ENCODE data around the gene SUV39H2. TPM values are rescaled to one million over a fixed set of nuclear protein-coding genes. Genes with fewer than 3 reads are reported as not detected.

The SUV39H2 gene
- total and polyA plus RNA-seq, 4 experiments from 2014 or later: 4.4 to 6.1 (median 5.3) TPM

DNA sequence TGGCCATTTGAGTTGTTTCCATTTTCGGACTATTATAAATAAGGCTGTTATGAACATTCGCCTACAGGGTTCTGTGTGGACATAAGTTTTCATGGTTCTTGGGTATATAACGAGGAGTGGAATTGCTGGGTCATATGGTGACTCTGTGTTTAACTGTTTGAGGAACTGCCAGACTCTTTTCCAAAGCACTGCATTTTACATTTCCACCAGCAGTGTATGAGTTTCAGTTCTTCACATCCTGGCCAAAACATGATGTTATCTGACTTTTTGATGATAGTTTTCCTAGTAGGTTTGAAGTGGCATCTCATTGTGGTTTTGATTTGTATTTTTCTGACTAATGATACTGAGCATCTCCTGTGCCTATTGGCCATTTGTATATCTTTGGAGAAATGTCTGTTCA is 5.4 kb downstream of the SUV39H2 start:
- ChIA-PET CTCF (ENCODE audit: partially characterized antibody) (no interaction called here), POLR2A (ENCODE audit: partially characterized antibody) (no interaction called here)
- no peak overlapping the region for H3K27ac Mint-ChIP-seq
- H3K4me3 Mint-ChIP-seq: no peak overlapping the region
- peaks cover 0 to 2% of the 10 kb centered on the region in 2 donors for H3K36me3 Mint-ChIP-seq
- no peaks in the 10 kb centered on the region for H3K27me3 ChIP-seq (ENCODE audit: insufficient read depth, low read length)
- no peak overlapping the region for H3K27ac ChIP-seq (ENCODE audit: low read depth, low read length)
- DNase-seq: no peak
- no peaks in the 10 kb centered on the region for H3K9me3 ChIP-seq (ENCODE audit: control insufficient read depth in 1 of 2, low read length in 2 of 2)
- H3K4me1 Mint-ChIP-seq: peaks cover 9 to 25% (median 15%) of the 10 kb centered on the region in 4 donors
- no peak overlapping the region for H3K4me3 ChIP-seq (ENCODE audit: low read length in 2 of 2)
- no peaks in the 10 kb centered on the region for H3K27me3 Mint-ChIP-seq
- H3K4me1 ChIP-seq (ENCODE audit: insufficient read depth, low read length): peaks cover 18% of the 10 kb centered on the region
- H3K9me3 Mint-ChIP-seq: no peaks in the 10 kb centered on the region
- H3K36me3 ChIP-seq (ENCODE audit: insufficient read depth, low read length): no peaks in the 10 kb centered on the region
- intact Hi-C loops (cut with micrococcal nuclease): no loop called here

DNA sequence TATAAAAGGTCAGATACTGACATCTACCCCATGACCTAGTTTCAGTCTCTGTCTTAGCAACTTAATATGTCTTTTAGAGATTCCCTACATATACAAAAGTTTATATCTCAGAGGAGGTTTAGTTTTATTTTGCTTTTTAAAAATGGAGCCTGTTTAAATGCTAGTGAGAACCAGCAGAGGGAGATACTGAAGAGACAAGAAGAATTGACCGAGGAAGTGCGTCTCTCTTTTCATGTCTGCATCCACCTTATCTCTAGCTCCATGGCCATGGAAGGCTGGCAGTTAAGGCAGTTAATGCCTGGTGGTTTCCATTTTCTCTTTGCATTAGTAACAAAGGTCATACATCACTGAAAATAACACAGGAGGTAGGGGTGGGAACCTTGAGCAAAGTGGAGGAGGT is 10.7 kb downstream of the SUV39H2 start:
- Mint-ChIP-seq H3K4me3 (no peak overlapping the region), H3K27me3 (no peaks in the 10 kb centered on the region), H3K4me1 (peaks cover 3 to 6% (median 6%) of the 10 kb centered on the region in 4 donors), H3K9me3 (no peaks in the 10 kb centered on the region), H3K36me3 (no peaks in the 10 kb centered on the region), H3K27ac (peak overlapping the region in 3 of 7 donors; percentile 2 to 49 (median 48))
- H3K4me1 ChIP-seq (ENCODE audit: insufficient read depth, low read length): peaks cover 3% of the 10 kb centered on the region
- ChIA-PET POLR2A (ENCODE audit: partially characterized antibody) (interaction anchor here (1.0 to 1.4 kb wide), 2 partner anchors 11 to 64 kb away, joined by 3 read pairs; partner anchors contain the start of gene SUV39H2), CTCF (ENCODE audit: partially characterized antibody) (interaction anchor here (0.7 to 2.4 kb wide), 10 partner anchors 10 to 692 kb away, joined by 3 to 14 read pairs (median 4); partner anchors contain the start of genes CDNF, HSPA14, MSANTD7 and SUV39H2)
- H3K9me3 ChIP-seq (ENCODE audit: control insufficient read depth in 1 of 2, low read length in 2 of 2): no peaks in the 10 kb centered on the region
- no peak overlapping the region for H3K27ac ChIP-seq (ENCODE audit: low read depth, low read length)
- no peak overlapping the region for H3K4me3 ChIP-seq (ENCODE audit: low read length in 2 of 2)
- no peaks in the 10 kb centered on the region for H3K27me3 ChIP-seq (ENCODE audit: insufficient read depth, low read length)
- intact Hi-C loops (cut with micrococcal nuclease): no loop called here
- DNase-seq: peak in 2 of 5 donors; percentile 6 to 11
- no peaks in the 10 kb centered on the region for H3K36me3 ChIP-seq (ENCODE audit: insufficient read depth, low read length)

- H3K27me3 Mint-ChIP-seq: no peaks in the 10 kb centered on the region
- H3K4me3 ChIP-seq (ENCODE audit: low read length in 2 of 2): no peak overlapping the region
- H3K9me3 Mint-ChIP-seq: no peaks in the 10 kb centered on the region
- H3K36me3 ChIP-seq (ENCODE audit: insufficient read depth, low read length): no peaks in the 10 kb centered on the region
- DNase-seq: no peak
- no peaks in the 10 kb centered on the region for H3K27me3 ChIP-seq (ENCODE audit: insufficient read depth, low read length)
- no peak overlapping the region for H3K4me3 Mint-ChIP-seq
- intact Hi-C loops (cut with micrococcal nuclease): no loop called here
- H3K4me1 Mint-ChIP-seq: peaks cover 3 to 6% (median 6%) of the 10 kb centered on the region in 4 donors
- ChIA-PET POLR2A (ENCODE audit: partially characterized antibody) (interaction anchor here (0.6 kb wide), 1 partner anchor 13 kb away, joined by 3 read pairs; the partner anchor contains the start of gene SUV39H2), CTCF (ENCODE audit: partially characterized antibody) (interaction anchor here (0.9 kb wide), 1 partner anchor 392 kb away, joined by 3 read pairs; no protein-coding TSS in a partner anchor)
- no peaks in the 10 kb centered on the region for H3K4me1 ChIP-seq (ENCODE audit: insufficient read depth, low read length)
- H3K27ac ChIP-seq (ENCODE audit: low read depth, low read length): no peak overlapping the region
- H3K27ac Mint-ChIP-seq: peak overlapping the region in 1 of 7 donors; percentile 17
- no peaks in the 10 kb centered on the region for H3K9me3 ChIP-seq (ENCODE audit: control insufficient read depth in 1 of 2, low read length in 2 of 2)
- H3K36me3 Mint-ChIP-seq: no peaks in the 10 kb centered on the region
These were observed 12.5 kb downstream of the SUV39H2 start for GRCh38 chr10:14891151-14891550.

DNA sequence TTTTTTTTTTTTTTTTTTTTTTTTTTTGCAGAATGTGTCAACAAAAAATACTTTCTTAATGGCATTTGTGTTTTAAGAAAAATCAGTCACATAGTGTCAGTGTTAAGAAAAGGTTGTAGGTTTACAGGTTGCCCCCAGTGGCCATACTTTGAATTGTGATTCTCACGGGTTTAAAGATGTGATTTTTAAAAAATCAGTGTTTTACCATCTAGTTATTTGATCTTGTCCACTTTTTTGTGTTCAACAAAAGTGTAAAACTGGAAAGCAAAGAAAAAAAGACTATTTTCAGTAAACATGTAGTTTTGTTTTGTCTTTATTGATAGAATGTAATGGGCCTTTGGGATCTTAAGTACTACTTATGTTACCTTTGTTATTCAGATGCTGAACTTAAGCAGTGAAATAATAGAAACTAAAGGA is 25.7 kb downstream of the SUV39H2 start:
- Histone ChIP-seq H3K4me1 (ENCODE audit: insufficient read depth, low read length) (peaks cover 8% of the 10 kb centered on the region), H3K27ac (ENCODE audit: low read depth, low read length) (no peak overlapping the region), H3K27me3 (ENCODE audit: insufficient read depth, low read length) (no peaks in the 10 kb centered on the region), H3K4me3 (ENCODE audit: low read length in 2 of 2) (no peak overlapping the region), H3K36me3 (ENCODE audit: insufficient read depth, low read length) (peaks cover 18% of the 10 kb centered on the region), H3K9me3 (ENCODE audit: control insufficient read depth in 1 of 2, low read length in 2 of 2) (no peaks in the 10 kb centered on the region)
- peak in 4 of 5 donors; percentile 36 to 47 (median 42) for DNase-seq
- Mint-ChIP-seq H3K27me3 (no peaks in the 10 kb centered on the region), H3K9me3 (peaks cover 0 to 3% (median 0%) of the 10 kb centered on the region in 8 donors), H3K27ac (peak overlapping the region in 1 of 7 donors; percentile 43), H3K4me3 (no peak overlapping the region), H3K36me3 (peaks cover 24 to 25% of the 10 kb centered on the region in 2 donors), H3K4me1 (peaks cover 6 to 29% (median 9%) of the 10 kb centered on the region in 4 donors)
- POLR2A ChIA-PET (ENCODE audit: partially characterized antibody): interaction anchor here (2.5 kb wide), 1 partner anchor 26 kb away, joined by 9 read pairs; the partner anchor contains the start of gene SUV39H2
- CTCF ChIA-PET (ENCODE audit: partially characterized antibody): interaction anchor here (0.7 to 3.0 kb wide), 7 partner anchors 15 to 67 kb away, joined by 3 to 14 read pairs (median 5); partner anchors contain the start of genes CDNF and SUV39H2
- intact Hi-C loops (cut with micrococcal nuclease): loop anchor here (2.0 kb wide), 1 partner anchor 26 kb away; the partner anchor contains the start of gene SUV39H2

- Histone ChIP-seq H3K36me3 (ENCODE audit: insufficient read depth, low read length) (peaks cover 21% of the 10 kb centered on the region), H3K9me3 (ENCODE audit: control insufficient read depth in 1 of 2, low read length in 2 of 2) (no peaks in the 10 kb centered on the region), H3K27ac (ENCODE audit: low read depth, low read length) (no peak overlapping the region), H3K27me3 (ENCODE audit: insufficient read depth, low read length) (no peaks in the 10 kb centered on the region), H3K4me3 (ENCODE audit: low read length in 2 of 2) (no peak overlapping the region), H3K4me1 (ENCODE audit: insufficient read depth, low read length) (peaks cover 8% of the 10 kb centered on the region)
- H3K4me3 Mint-ChIP-seq: no peak overlapping the region
- H3K9me3 Mint-ChIP-seq: peaks cover 0 to 3% (median 0%) of the 10 kb centered on the region in 8 donors
- DNase-seq: no peak
- H3K27me3 Mint-ChIP-seq: no peaks in the 10 kb centered on the region
- intact Hi-C loops (cut with micrococcal nuclease): loop anchor here (2.0 kb wide), 1 partner anchor 26 kb away; the partner anchor contains the start of gene SUV39H2
- CTCF ChIA-PET (ENCODE audit: partially characterized antibody): interaction anchor here (0.7 to 3.0 kb wide), 5 partner anchors 15 to 67 kb away, joined by 3 to 13 read pairs (median 4); partner anchors contain the start of genes CDNF and SUV39H2
- POLR2A ChIA-PET (ENCODE audit: partially characterized antibody): interaction anchor here (2.5 kb wide), 1 partner anchor 26 kb away, joined by 9 read pairs; the partner anchor contains the start of gene SUV39H2
- peaks cover 6 to 29% (median 9%) of the 10 kb centered on the region in 4 donors for H3K4me1 Mint-ChIP-seq
- H3K27ac Mint-ChIP-seq: no peak overlapping the region
- H3K36me3 Mint-ChIP-seq: peaks cover 25 to 27% of the 10 kb centered on the region in 2 donors
These were observed 26.2 kb downstream of the SUV39H2 start for GRCh38 chr10:14904864-14905263.

- Histone ChIP-seq H3K9me3 (ENCODE audit: control insufficient read depth in 1 of 2, low read length in 2 of 2) (no peaks in the 10 kb centered on the region), H3K27ac (ENCODE audit: low read depth, low read length) (no peak overlapping the region), H3K4me3 (ENCODE audit: low read length in 2 of 2) (no peak overlapping the region), H3K27me3 (ENCODE audit: insufficient read depth, low read length) (no peaks in the 10 kb centered on the region), H3K4me1 (ENCODE audit: insufficient read depth, low read length) (peaks cover 8% of the 10 kb centered on the region), H3K36me3 (ENCODE audit: insufficient read depth, low read length) (peaks cover 31% of the 10 kb centered on the region)
- peaks cover 35 to 37% of the 10 kb centered on the region in 2 donors for H3K36me3 Mint-ChIP-seq
- no peaks in the 10 kb centered on the region for H3K27me3 Mint-ChIP-seq
- DNase-seq: peak in 4 of 5 donors; percentile 7 to 26 (median 8)
- H3K4me1 Mint-ChIP-seq: peaks cover 7 to 29% (median 9%) of the 10 kb centered on the region in 4 donors
- intact Hi-C loops (cut with micrococcal nuclease): loop anchor here (2.0 kb wide), 1 partner anchor 27 kb away; the partner anchor contains the start of gene SUV39H2
- ChIA-PET CTCF (ENCODE audit: partially characterized antibody) (interaction anchor here (0.7 to 3.0 kb wide), 3 partner anchors 14 to 26 kb away, joined by 3 to 13 read pairs (median 4); no protein-coding TSS in a partner anchor), POLR2A (ENCODE audit: partially characterized antibody) (interaction anchor here (1.1 kb wide), 1 partner anchor 49 kb away, joined by 3 read pairs; the partner anchor contains the start of gene DCLRE1C)
- peaks cover 0 to 3% (median 0%) of the 10 kb centered on the region in 8 donors for H3K9me3 Mint-ChIP-seq
- no peak overlapping the region for H3K4me3 Mint-ChIP-seq
- peak overlapping the region; percentile 15 to 78 (median 51) for H3K27ac Mint-ChIP-seq
These were observed 27.2 kb downstream of the SUV39H2 start for GRCh38 chr10:14905890-14906289.

- H3K27me3 ChIP-seq (ENCODE audit: insufficient read depth, low read length): no peaks in the 10 kb centered on the region
- Mint-ChIP-seq H3K4me1 (peaks cover 7 to 29% (median 9%) of the 10 kb centered on the region in 4 donors), H3K36me3 (peaks cover 44 to 46% of the 10 kb centered on the region in 2 donors), H3K27me3 (no peaks in the 10 kb centered on the region), H3K9me3 (peaks cover 0 to 3% (median 0%) of the 10 kb centered on the region in 8 donors), H3K4me3 (no peak overlapping the region), H3K27ac (no peak overlapping the region)
- H3K9me3 ChIP-seq (ENCODE audit: control insufficient read depth in 1 of 2, low read length in 2 of 2): no peaks in the 10 kb centered on the region
- peaks cover 8% of the 10 kb centered on the region for H3K4me1 ChIP-seq (ENCODE audit: insufficient read depth, low read length)
- ChIA-PET POLR2A (ENCODE audit: partially characterized antibody) (no interaction called here), CTCF (ENCODE audit: partially characterized antibody) (no interaction called here)
- intact Hi-C loops (cut with micrococcal nuclease): no loop called here
- DNase-seq: no peak
- H3K4me3 ChIP-seq (ENCODE audit: low read length in 2 of 2): no peak overlapping the region
- peaks cover 34% of the 10 kb centered on the region for H3K36me3 ChIP-seq (ENCODE audit: insufficient read depth, low read length)
- no peak overlapping the region for H3K27ac ChIP-seq (ENCODE audit: low read depth, low read length)
These were observed 28.1 kb downstream of the SUV39H2 start for GRCh38 chr10:14906765-14907164.
